NCI-H1694 treated with DMSO at 0.1 percent for 48 hours (cell line): Measurements from ENCODE around the gene MRPS18B.
A peak's percentile ranks its signal among the peaks of the same experiment; 100 is the strongest.
"Not testable (repeated sequence)": the region's sequence is repeated elsewhere in the genome, so short reads cannot be mapped to it uniquely, and the experiment has no call there.

Experiments
- DNase-seq: peaks from one replicate; lab custom pipeline; 2025; lab: John Stamatoyannopoulos, UW

Gene MRPS18B

DNA sequence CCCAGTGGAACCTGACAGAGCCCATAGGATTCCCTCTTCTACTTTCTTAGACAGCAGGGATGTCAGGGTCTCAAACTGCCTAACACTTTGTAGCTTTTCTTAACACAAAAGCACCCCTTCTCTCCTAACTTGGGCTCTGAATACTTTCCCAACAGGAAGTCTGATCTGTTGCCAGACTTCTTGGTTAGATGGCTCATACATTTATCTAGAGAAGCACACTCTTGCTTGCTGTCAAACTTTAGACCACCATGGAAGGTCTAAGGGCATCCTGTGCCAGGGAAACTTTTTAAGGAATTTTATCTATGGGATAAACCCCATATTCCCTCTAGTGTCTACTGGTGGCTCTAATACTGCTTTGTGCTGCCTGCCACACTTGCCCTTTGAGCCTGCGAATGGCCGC, 26.0 kb downstream of the MRPS18B start:
- DNase-seq: no peak

DNA sequence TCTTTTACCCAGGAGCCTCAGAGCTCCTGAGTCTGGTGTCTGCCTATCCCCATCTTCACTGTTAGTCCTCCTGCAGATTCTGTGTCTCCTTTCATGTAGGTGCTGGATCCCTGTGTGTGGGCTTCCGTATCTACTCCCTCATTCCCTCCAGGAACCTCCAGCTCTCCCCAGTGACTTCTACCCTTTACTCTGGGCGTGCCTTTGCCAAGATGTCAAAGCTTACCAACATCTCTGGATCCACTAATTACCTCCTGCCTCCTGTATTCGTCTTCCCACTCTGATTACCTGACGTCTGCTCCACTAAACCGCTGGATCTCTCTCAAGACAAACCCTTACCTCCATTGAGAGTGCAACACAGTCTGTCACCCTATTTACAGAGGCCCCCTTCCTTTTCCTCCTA, 27.1 kb downstream of the MRPS18B start:
- DNase-seq: no peak

DNA sequence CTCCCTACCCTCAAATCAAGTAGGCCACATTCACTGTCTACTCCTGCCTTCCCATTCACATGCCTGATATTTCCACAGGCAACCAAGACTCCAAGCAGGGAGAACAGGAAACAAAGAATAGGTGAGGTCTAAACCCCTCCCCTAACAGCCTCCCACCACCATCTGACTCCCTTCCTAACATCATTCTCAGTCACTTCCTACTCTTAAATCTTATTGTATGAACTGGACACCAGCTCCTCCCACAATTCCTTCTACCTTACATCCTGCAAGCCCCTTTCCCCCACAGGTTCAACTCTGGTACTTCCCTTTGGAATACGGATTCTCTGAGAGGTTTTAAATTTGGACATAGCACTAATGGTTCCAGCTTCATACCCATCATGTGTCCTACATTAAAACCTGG, 28.3 kb downstream of the MRPS18B start:
- DNase-seq: no peak

DNA sequence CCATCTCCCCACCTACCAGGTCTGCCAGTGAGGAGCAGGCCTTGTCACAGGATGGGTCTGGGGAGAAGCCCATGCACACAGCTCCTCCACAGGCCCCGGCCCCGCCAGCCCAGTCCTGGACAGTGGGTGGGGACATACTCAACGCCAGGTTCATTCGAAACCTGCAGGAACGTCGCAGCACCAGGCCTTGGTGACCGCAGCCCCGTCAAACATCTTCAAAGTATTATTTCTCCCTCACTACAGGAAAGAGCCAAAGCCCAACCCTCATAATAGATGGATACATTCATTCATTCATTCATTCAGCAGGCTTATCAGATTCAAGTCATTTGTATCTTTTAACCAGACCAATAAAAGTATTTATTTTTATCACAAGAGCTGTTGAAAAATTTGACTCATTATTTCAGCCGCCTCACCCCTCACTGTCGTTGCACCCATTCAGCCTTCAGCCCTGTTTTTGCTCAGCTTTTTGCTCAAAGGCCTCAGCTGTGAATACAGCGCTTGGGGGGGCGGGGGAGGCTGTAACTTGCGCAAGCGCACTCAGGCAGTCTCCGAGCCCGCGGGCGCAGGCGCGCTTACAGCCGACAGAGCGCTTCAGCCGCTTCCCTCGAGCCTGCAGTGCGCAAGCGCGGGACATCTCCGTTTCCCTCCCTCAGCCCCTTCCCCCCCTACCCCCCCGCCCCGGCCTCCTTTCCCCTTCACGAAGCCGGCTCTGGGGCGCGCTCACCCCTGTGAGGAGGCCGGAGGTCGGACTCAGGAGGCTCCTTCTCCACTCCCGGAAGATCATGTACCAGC, 29.0 kb downstream of the MRPS18B start, which contains the start of gene C6orf136:
Gene C6orf136, plus strand, starts transcription at position 684 of the 792 bp plus-strand sequence. Its CDS starts 99 bp downstream, at position 783.
- peak; percentile 66 for DNase-seq

DNA sequence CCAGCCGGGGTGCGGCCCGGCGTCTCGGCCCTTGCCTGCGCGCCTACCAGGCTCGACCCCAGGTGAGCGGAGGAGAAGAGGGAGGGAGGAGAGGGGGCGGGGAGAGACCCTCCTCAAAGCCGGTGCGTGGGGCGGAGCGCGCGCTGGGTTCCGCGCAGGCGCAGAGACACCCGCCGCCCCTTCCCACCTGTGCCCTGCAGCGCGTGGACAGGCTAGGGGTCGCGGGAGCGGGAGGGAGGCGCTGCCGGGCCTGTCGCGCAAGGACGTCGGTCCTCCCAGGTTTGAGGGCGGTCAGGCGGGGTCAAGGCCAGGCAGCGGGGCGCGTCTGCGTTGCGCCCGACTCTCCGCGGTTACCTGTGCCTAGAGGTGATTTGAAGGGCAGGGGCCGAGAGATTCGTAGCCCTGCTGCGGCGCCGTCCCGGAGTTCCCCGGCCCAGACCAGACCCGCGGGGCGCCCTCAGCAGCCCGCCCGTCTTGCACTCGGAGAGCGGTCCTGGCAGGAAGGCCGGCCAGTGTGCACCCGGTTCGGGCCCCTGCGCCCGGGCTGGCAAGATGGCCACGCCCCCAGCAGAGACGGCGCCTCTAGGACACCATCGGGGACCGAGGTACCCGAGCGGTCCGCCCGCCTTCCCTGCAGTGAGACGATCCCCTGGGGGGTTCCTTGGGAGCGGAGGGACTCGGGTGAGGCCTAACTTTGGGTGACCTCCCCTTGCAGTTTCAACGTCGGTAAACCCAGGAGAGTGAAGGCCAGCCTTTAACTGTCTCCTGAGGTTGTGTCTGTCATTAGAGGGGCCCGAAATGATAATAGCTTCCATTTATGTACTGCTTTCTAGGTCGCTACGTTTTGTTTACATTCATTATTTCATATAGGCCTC, 29.8 kb downstream of the MRPS18B start:
- DNase-seq: peak; percentile 66

DNA sequence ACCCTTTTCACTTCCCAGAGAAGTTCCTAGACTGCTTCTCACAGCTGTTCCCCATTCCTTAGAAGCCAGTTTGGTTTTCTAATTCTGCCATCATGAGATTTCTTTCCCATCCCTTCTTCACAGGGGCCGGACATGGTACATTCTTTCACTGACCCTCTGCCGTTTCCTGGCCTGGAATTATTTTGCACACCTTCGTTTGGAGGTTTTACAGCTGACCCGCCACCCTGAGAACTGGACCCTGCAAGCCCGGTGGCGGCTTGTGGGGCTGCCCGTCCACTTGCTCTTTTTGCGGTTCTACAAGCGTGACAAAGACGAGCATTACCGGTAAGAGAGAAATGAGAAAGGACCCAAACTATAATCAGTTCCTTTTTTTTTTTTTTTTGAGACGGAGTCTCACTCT, 33.5 kb downstream of the MRPS18B start:
- no peak for DNase-seq

DNA sequence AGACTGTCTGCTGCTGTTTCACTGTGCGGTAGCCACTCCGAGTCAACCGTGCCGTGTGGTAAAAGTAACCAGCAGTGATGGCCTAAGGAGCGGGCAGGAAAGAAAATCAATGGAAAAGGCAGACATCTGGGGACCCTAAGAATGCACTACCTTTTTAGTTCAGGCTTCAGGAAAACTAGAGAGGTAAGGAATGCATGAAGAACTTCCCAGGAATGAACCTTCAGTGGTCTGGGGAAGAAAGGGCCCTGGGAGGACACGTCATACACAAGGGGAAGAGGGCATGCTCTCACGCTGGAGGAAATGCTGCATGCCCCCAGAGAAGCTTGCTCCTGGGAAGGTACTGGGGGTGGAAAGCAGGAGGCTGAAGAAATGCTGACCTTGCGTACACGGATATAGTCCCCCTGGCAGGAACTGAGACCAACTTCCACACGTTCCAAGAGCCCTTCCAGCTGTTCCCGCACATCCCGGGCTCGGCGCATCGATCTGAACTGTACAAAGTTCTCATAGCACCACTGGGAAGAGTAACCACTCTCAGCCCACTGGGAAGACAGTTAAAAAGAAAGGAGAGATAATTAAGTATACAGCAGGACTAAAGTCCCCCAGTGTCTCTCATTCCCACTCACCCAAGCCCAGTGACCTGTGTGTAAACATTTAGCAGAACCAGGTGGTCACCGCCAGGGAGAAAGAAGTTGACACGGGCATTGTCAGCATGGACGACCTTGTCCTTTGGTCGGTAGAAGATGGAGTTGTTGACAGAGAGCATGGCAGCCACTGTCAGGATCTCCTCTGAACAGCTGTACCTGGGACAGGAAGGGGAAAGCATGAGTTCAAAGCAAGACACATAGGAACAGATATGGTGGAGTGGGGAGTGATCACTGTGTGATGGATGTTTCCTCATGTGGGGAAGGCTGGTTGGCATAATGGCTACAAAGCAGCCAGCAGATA, 37.4 kb downstream of the MRPS18B start:
- DNase-seq: no peak

DNA sequence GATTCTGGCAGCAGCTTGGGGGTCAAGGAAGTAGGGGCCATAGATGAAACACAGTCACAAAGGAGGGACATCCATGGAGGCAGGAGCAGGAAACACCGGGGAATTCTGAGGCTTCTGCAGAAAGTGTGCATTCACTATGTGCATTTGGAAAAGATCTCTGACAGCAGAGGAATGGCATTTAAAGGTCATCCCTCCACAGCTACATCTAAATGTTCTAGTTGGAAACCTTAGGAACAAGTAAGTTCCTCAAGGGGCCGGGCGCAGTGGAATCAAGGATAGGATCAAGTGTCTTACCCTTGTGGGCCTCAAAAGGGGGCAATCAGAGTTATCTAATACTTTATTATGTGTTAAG, 38.1 kb downstream of the MRPS18B start:
- no peak for DNase-seq

DNA sequence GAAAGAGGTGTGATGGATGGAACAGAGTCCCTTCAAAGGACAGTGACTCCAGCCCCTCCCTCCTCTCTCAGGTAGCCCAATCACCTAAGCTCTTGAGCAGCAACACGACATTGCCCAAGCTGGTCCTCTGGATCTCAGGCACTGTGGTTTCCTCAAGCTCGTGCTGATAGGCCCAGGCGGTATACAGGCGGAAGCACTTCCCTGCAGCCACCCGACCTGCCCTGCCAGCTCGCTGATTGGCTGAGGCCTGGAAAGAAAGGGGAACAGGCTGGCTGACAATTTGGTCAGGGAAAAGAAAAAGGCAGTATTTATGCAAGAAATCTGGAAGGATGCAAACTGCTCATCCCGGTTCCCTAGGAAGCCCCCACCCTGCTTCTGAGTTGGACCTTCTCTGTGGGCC, 38.9 kb downstream of the MRPS18B start:
- no peak for DNase-seq

DNA sequence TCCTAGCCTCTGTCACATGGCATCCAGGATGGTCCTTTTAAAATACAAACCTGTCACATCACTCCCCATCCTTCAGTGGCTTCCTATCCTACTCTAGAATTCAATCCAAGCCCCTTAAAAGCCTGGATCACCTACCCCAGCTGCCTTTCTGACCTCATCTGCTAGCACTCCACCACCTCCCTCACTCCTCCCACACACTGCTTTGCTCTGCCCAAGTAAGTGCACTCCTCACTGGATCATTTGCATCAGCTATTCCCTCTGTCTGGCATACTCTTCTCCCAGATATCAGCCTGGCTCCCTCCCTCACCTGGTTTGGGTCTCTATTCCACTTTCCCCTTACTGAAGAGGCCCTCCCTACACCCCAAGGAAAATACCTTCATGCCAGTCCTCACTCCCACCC, 39.8 kb downstream of the MRPS18B start:
- no peak for DNase-seq

DNA sequence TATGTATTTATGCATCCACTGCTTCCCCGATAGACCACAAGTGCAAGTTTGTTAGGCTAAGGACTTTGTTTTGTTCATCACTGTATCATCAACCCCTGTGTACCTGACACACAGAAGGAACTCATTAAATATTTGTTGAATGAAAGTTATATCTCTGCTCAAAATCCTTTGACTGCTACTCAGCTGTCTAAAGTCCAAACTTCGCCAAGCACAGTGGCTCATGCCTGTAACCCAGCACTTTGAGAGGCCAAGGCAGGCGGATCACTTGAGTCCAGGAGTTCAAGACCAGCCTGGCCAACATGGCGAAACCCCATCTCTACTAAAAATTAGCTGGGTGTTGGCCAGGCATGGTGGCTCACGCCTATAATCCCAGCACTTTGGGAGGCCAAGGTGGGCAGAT, 40.3 kb downstream of the MRPS18B start:
- not testable (repeated sequence) for DNase-seq

DNA sequence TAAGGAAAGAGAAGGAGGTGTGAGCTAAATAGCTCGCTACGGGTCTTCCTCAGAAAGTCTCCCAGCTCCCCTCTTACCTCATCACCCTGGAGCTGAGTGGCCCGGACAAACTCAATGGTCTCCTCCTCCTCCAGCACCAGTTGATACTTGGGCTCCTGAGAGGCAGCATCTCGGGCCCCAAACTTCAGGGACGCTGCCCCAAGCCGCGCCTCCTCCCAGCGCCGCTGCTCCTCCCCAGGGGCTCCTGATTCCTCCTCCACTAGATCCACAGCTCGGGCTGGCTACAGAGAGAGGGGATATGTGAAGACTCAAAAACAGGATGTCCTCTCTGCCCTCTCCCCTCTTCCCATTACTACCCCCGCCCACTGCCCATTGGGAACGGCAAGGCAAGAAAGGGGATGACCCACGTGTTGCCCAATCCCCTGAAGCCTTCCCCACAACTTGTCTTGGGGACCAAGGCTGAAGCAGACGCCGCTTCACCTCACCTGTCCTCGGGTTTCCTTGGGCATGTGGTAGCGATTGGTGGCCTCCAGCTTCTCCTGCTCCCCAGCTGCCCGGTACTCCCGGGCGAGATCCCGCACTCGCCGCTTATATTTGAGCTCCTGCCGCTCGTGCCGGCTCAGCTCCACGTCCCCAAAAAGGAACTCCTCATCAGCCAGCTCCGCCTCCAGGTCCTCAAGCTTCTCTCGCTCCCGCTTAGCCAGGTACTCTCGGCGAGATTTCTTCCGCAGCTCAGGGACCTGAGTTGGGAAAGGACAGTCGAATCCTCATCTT, 47.5 kb downstream of the MRPS18B start:
- DNase-seq: no peak

DNA sequence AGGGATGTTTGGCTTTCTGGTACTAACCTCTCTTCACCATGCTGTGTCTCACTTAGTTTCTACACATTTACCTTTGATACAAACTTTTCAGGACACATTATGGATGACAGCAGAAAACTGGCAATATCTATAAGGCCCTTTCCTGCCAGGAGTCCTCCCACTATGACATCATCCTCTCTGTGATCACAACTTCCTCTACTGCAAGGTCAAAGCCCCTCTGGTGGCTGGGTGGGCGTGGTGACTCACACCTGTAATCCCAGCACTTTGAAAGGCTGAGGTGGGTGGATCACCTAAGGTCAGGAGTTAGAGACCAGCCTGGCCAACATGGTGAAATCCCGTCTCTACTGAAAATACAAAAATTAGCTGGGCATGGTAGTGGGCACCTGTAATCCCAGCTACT, 48.7 kb downstream of the MRPS18B start:
- not testable (repeated sequence) for DNase-seq

DNA sequence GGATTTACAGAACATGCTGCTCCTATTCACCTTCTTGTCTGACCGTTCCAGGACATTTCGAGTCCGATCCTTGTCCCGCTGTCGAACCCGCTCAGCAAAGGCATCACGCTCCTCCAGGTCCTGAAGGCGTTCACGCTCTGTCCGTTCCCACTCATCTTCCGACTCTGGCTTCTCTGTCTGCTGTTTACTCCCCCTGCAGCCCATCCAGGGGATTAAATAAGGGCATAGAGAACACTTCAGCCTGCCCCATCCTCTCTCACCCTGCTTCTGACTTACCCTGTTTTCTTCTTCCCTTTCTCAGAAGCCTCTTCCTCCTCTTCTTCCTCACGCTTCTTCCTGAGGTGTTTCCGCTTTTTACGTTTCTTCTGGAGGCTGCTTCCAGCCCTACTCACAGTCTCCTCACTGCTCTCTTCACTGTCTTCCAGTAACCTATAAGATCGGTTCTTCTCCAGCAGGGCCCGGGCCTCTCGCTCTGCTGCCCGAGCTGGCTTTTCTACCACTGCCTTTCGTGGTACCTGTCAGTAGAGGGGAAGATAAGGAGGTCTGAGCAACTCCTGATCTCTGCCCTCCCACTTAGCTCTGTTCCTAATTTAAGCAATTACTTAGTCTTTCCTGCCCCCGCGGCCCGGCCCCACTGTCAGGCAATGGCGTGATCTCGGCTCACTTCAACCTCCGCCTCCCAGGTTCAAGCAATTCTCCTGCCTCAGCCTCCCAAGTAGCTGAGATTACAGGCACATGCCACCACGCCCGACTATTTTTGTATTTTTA, 53.3 kb downstream of the MRPS18B start:
- DNase-seq: no peak

DNA sequence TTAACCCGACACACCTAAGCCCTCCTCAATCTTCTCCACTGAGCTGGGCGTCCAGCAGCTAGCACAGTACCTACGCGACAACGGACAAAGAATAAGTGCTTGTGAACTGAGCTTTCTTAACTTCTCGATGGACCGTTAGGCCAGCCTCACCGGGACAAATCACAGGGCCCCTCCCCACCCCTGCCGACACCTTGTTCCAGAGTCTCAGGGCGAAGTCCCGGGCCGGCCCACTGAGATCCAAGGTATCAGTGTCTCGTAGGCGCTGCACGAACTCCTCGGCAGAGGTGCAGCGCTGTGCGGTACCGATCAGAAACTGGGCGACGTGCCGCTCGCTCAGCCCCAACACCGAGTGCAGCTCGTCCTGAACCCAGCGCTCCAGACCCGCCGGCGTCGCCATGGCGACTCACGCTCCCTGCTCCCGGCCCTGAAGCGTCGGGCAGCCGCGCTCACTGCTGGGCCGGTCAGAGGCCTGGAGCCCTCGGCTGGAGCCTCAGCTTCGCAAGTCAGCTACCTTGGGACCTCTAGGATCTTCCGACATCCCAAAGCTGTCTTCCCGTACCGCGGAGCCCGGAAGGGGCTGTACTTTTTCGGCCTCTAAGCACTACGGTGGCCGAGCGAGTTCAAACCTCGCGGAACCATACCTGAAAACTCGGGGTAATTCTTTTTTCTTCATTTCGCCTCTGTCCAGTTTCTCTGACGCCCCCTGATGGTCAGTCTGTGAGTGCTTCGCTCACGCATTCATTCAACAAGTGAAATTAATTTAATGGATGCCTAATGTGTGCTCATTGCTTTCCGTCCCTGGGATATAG, 55.0 kb downstream of the MRPS18B start, which contains the start of gene DHX16:
Gene DHX16, minus strand, starts transcription at position 562 of the 809 bp plus-strand sequence. Its CDS starts 165 bp downstream, at position 397.
- DNase-seq: peak; percentile 88
